ENCODE data around the gene SECISBP2L. TPM values are rescaled to one million over a fixed set of nuclear protein-coding genes. Genes with fewer than 3 reads are reported as not detected.

SECISBP2L gene
- total and polyA plus RNA-seq, 5 donors = 9.1 to 36.9 (median 34.3) TPM

GRCh38 chr15:49058559-49058958 is 12.3 kb upstream of the SECISBP2L start:
- ATAC-seq = no peak
- intact Hi-C loops (cut with DNase I) = no loop called here
- Histone ChIP-seq H3K4me1 (ENCODE audit: control insufficient read depth, insufficient read depth, low read length) (no peaks in the 10 kb centered on the region), H3K27ac (ENCODE audit: low read length) (no peak overlapping the region), H3K27me3 (ENCODE audit: control insufficient read depth, insufficient read depth) (no peaks in the 10 kb centered on the region), H3K4me3 (ENCODE audit: low read length) (no peak overlapping the region), H3K9me3 (ENCODE audit: control insufficient read depth, low read length) (no peaks in the 10 kb centered on the region)
- no peak for DNase-seq
- 91% methylated on average over 1 of the region's 1 CpG for WGBS

- DNase-seq (no peak), ATAC-seq (no peak)
- no peak overlapping the region for H3K27ac ChIP-seq (ENCODE audit: low read length)
- H3K9me3 ChIP-seq (ENCODE audit: control insufficient read depth, low read length) = no peaks in the 10 kb centered on the region
- intact Hi-C loops (cut with DNase I) = no loop called here
- 64% methylated on average over 2 of the region's 2 CpGs for WGBS
- H3K27me3 ChIP-seq (ENCODE audit: control insufficient read depth, insufficient read depth) = no peaks in the 10 kb centered on the region
- no peaks in the 10 kb centered on the region for H3K4me1 ChIP-seq (ENCODE audit: control insufficient read depth, insufficient read depth, low read length)
- no peak overlapping the region for H3K4me3 ChIP-seq (ENCODE audit: low read length)
These were observed 9.4 kb upstream of the SECISBP2L start for GRCh38 chr15:49055630-49056029.

- no peak overlapping the region for H3K4me3 ChIP-seq (ENCODE audit: low read length)
- WGBS = 94% methylated on average over 4 of the region's 4 CpGs
- H3K27ac ChIP-seq (ENCODE audit: low read length) = no peak overlapping the region
- no peaks in the 10 kb centered on the region for H3K27me3 ChIP-seq (ENCODE audit: control insufficient read depth, insufficient read depth)
- no peak for DNase-seq
- H3K4me1 ChIP-seq (ENCODE audit: control insufficient read depth, insufficient read depth, low read length) = no peaks in the 10 kb centered on the region
- ATAC-seq = no peak
- no peaks in the 10 kb centered on the region for H3K9me3 ChIP-seq (ENCODE audit: control insufficient read depth, low read length)
- intact Hi-C loops (cut with DNase I) = no loop called here
These were observed 6.4 kb upstream of the SECISBP2L start for GRCh38 chr15:49052662-49053061.

GRCh38 chr15:49047456-49047855 is 1.2 kb upstream of the SECISBP2L start:
- intact Hi-C loops (cut with DNase I) = loop anchor here in 2 of 4 donors (10.0 kb wide), 2 partner anchors 97 to 107 kb away; partner anchors contain the start of gene COPS2 (in 1 of the 2)
- H3K4me1 ChIP-seq (ENCODE audit: control insufficient read depth, insufficient read depth, low read length) = no peaks in the 10 kb centered on the region
- no peak for ATAC-seq

GRCh38 chr15:49045751-49046219 is 461 bp downstream of the SECISBP2L start:
- peak; percentile 45 to 52 for ATAC-seq
- DNase-seq = no peak
- peak overlapping the region; percentile 77 for H3K4me3 ChIP-seq (ENCODE audit: low read length)
- peak overlapping the region; percentile 49 for H3K27ac ChIP-seq (ENCODE audit: low read length)
- intact Hi-C loops (cut with DNase I) = loop anchor here in 2 of 4 donors (10.0 kb wide), 2 partner anchors 99 to 109 kb away; partner anchors contain the start of gene COPS2 (in 1 of the 2)
- no peaks in the 10 kb centered on the region for H3K27me3 ChIP-seq (ENCODE audit: control insufficient read depth, insufficient read depth)
- H3K4me1 ChIP-seq (ENCODE audit: control insufficient read depth, insufficient read depth, low read length) = peaks cover 2% of the 10 kb centered on the region
- under 1% methylated on average over 17 of the region's 17 CpGs for WGBS
- H3K9me3 ChIP-seq (ENCODE audit: control insufficient read depth, low read length) = no peaks in the 10 kb centered on the region

More at GRCh38 chr15:49047456-49047855, 1.2 kb upstream of the SECISBP2L start:
- DNase-seq = no peak
- no peaks in the 10 kb centered on the region for H3K27me3 ChIP-seq (ENCODE audit: control insufficient read depth, insufficient read depth)
- H3K4me3 ChIP-seq (ENCODE audit: low read length) = no peak overlapping the region
- H3K27ac ChIP-seq (ENCODE audit: low read length) = no peak overlapping the region
- H3K9me3 ChIP-seq (ENCODE audit: control insufficient read depth, low read length) = no peaks in the 10 kb centered on the region

GRCh38 chr15:49044766-49045606 is 1.3 kb downstream of the SECISBP2L start:
- no peak overlapping the region for H3K27ac ChIP-seq (ENCODE audit: low read length)
- 5% methylated on average over 8 of the region's 8 CpGs for WGBS
- H3K4me1 ChIP-seq (ENCODE audit: control insufficient read depth, insufficient read depth, low read length) = peaks cover 2% of the 10 kb centered on the region
- no peaks in the 10 kb centered on the region for H3K9me3 ChIP-seq (ENCODE audit: control insufficient read depth, low read length)
- no peak for ATAC-seq
- intact Hi-C loops (cut with DNase I) = loop anchor here in 2 of 4 donors (10.0 kb wide), 2 partner anchors 100 to 110 kb away; partner anchors contain the start of gene COPS2 (in 1 of the 2)
- H3K27me3 ChIP-seq (ENCODE audit: control insufficient read depth, insufficient read depth) = no peaks in the 10 kb centered on the region
- DNase-seq = no peak
- peak overlapping the region; percentile 77 for H3K4me3 ChIP-seq (ENCODE audit: low read length)

GRCh38 chr15:49044002-49044401 is 2.2 kb downstream of the SECISBP2L start:
- peak overlapping the region; percentile 77 for H3K4me3 ChIP-seq (ENCODE audit: low read length)

GRCh38 chr15:49042165-49042564 is 4.1 kb downstream of the SECISBP2L start:
- H3K4me3 ChIP-seq (ENCODE audit: low read length) = no peak overlapping the region
- no peaks in the 10 kb centered on the region for H3K27me3 ChIP-seq (ENCODE audit: control insufficient read depth, insufficient read depth)
- intact Hi-C loops (cut with DNase I) = loop anchor here in 2 of 4 donors (10.0 kb wide), 2 partner anchors 103 to 113 kb away; partner anchors contain the start of gene COPS2 (in 1 of the 2)
- H3K27ac ChIP-seq (ENCODE audit: low read length) = no peak overlapping the region
- no peak for DNase-seq
- H3K9me3 ChIP-seq (ENCODE audit: control insufficient read depth, low read length) = no peaks in the 10 kb centered on the region
- ATAC-seq = no peak
- peaks cover 2% of the 10 kb centered on the region for H3K4me1 ChIP-seq (ENCODE audit: control insufficient read depth, insufficient read depth, low read length)

More at GRCh38 chr15:49044002-49044401, 2.2 kb downstream of the SECISBP2L start:
- Histone ChIP-seq H3K9me3 (ENCODE audit: control insufficient read depth, low read length) (no peaks in the 10 kb centered on the region), H3K4me1 (ENCODE audit: control insufficient read depth, insufficient read depth, low read length) (peaks cover 2% of the 10 kb centered on the region), H3K27ac (ENCODE audit: low read length) (no peak overlapping the region), H3K27me3 (ENCODE audit: control insufficient read depth, insufficient read depth) (no peaks in the 10 kb centered on the region)
- DNase-seq = no peak
- ATAC-seq = no peak
- intact Hi-C loops (cut with DNase I) = loop anchor here in 2 of 4 donors (10.0 kb wide), 2 partner anchors 101 to 111 kb away; partner anchors contain the start of gene COPS2 (in 1 of the 2)
- 68% methylated on average over 3 of the region's 3 CpGs for WGBS

GRCh38 chr15:49041426-49041825 is 4.8 kb downstream of the SECISBP2L start:
- whole genome bisulfite sequencing = 59% methylated on average over 5 of the region's 5 CpGs
- H3K27ac ChIP-seq (ENCODE audit: low read length) = no peak overlapping the region
- no peak for DNase-seq
- H3K9me3 ChIP-seq (ENCODE audit: control insufficient read depth, low read length) = no peaks in the 10 kb centered on the region
- no peak for ATAC-seq
- H3K4me3 ChIP-seq (ENCODE audit: low read length) = no peak overlapping the region
- intact Hi-C loops (cut with DNase I) = loop anchor here in 2 of 4 donors (10.0 kb wide), 2 partner anchors 103 to 113 kb away; partner anchors contain the start of gene COPS2 (in 1 of the 2)
- H3K4me1 ChIP-seq (ENCODE audit: control insufficient read depth, insufficient read depth, low read length) = peaks cover 2% of the 10 kb centered on the region
- H3K27me3 ChIP-seq (ENCODE audit: control insufficient read depth, insufficient read depth) = no peaks in the 10 kb centered on the region

GRCh38 chr15:49040151-49040550 is 6.1 kb downstream of the SECISBP2L start:
- H3K9me3 ChIP-seq (ENCODE audit: control insufficient read depth, low read length) = no peaks in the 10 kb centered on the region
- no peak for DNase-seq
- intact Hi-C loops (cut with DNase I) = loop anchor here in 2 of 4 donors (10.0 kb wide), 2 partner anchors 105 to 115 kb away; partner anchors contain the start of gene COPS2 (in 1 of the 2)
- H3K4me3 ChIP-seq (ENCODE audit: low read length) = no peak overlapping the region
- peaks cover 7% of the 10 kb centered on the region for H3K4me1 ChIP-seq (ENCODE audit: control insufficient read depth, insufficient read depth, low read length)
- ATAC-seq = no peak
- H3K27ac ChIP-seq (ENCODE audit: low read length) = no peak overlapping the region
- no peaks in the 10 kb centered on the region for H3K27me3 ChIP-seq (ENCODE audit: control insufficient read depth, insufficient read depth)

GRCh38 chr15:49038382-49038781 is 7.9 kb downstream of the SECISBP2L start:
- Histone ChIP-seq H3K27me3 (ENCODE audit: control insufficient read depth, insufficient read depth) (no peaks in the 10 kb centered on the region), H3K27ac (ENCODE audit: low read length) (no peak overlapping the region)

More at GRCh38 chr15:49038382-49038781, 7.9 kb downstream of the SECISBP2L start:
- intact Hi-C loops (cut with DNase I) = no loop called here
- no peak overlapping the region for H3K4me3 ChIP-seq (ENCODE audit: low read length)
- H3K4me1 ChIP-seq (ENCODE audit: control insufficient read depth, insufficient read depth, low read length) = peaks cover 8% of the 10 kb centered on the region
- DNase-seq (no peak), ATAC-seq (no peak)
- no peaks in the 10 kb centered on the region for H3K9me3 ChIP-seq (ENCODE audit: control insufficient read depth, low read length)
